ENCODE measurements around the gene CNOT10. TPM values are rescaled to one million over a fixed set of nuclear protein-coding genes. Genes with fewer than 3 reads are reported as not detected.

Gene CNOT10
- total RNA-seq, 4 donors from 2014 or later, result 12.7 to 24.2 (median 19.7) TPM

GRCh38 chr3:32686713-32687112, 1.7 kb downstream of the CNOT10 start:
- TF ChIP-seq CTCF (IDR thresholded peaks at IDR 0.05) (no peak), POLR2A (IDR thresholded peaks at IDR 0.05) (no peak)
- Histone ChIP-seq H3K27me3 (no peaks in the 10 kb centered on the region), H3K4me1 (peaks cover 11 to 26% (median 19%) of the 10 kb centered on the region in 3 donors), H3K27ac (no peak overlapping the region), H3K36me3 (peaks cover 0 to 22% (median 0%) of the 10 kb centered on the region in 3 donors), H3K9me3 (no peaks in the 10 kb centered on the region), H3K4me3 (no peak overlapping the region)
- WGBS, 2 donors, result 94% methylated on average over 3 of the region's 3 CpGs
- intact Hi-C loops (cut with DNase I), result no loop called here
- DNase-seq, result no peak

DNA sequence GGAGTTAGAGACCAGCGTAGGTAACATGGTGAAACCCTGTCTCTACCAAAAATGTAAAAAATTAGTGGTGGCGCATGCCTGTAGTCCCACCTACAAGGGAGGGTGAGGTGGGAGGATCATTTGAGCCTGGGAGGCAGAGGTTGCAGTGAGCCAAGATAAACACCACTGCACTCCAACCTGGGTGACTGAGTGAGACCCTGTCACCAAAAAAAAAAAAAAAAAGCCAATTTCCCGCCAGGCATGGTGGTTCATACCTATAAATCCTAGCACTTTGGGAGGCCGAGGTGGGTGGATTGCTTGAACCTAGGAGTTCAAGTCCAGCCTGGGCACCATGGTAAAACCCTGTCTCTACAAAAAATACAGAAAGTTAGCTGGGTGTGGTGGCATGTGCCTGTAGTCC, 6.9 kb downstream of the CNOT10 start:
- no peaks in the 10 kb centered on the region for H3K9me3 ChIP-seq
- WGBS, 2 donors, result 91 to 94% methylated on average over 4 of the region's 4 CpGs
- no peak overlapping the region for H3K27ac ChIP-seq
- H3K4me1 ChIP-seq, result peaks cover under 1 to 4% (median 2%) of the 10 kb centered on the region in 3 donors
- H3K4me3 ChIP-seq, result no peak overlapping the region
- DNase-seq, result no peak
- no peaks in the 10 kb centered on the region for H3K27me3 ChIP-seq
- peaks cover 0 to 32% (median 0%) of the 10 kb centered on the region in 3 donors for H3K36me3 ChIP-seq
- intact Hi-C loops (cut with DNase I), result no loop called here
- no peak for TF ChIP-seq POLR2A (IDR thresholded peaks at IDR 0.05)
- no peak for TF ChIP-seq CTCF (IDR thresholded peaks at IDR 0.05)

GRCh38 chr3:32696523-32696922, 11.5 kb downstream of the CNOT10 start:
- H3K36me3 ChIP-seq, result peaks cover 0 to 17% (median 0%) of the 10 kb centered on the region in 3 donors
- no peaks in the 10 kb centered on the region for H3K9me3 ChIP-seq
- no peaks in the 10 kb centered on the region for H3K4me1 ChIP-seq
- intact Hi-C loops (cut with DNase I), result no loop called here
- H3K27ac ChIP-seq, result no peak overlapping the region
- no peak overlapping the region for H3K4me3 ChIP-seq
- no peak for DNase-seq
- WGBS, 2 donors, result 93 to 100% methylated on average over 3 of the region's 3 CpGs
- TF ChIP-seq CTCF (IDR thresholded peaks at IDR 0.05) (no peak), POLR2A (IDR thresholded peaks at IDR 0.05) (no peak)
- H3K27me3 ChIP-seq, result no peaks in the 10 kb centered on the region

- peaks cover 0 to 9% (median 0%) of the 10 kb centered on the region in 3 donors for H3K36me3 ChIP-seq
- H3K4me1 ChIP-seq, result no peaks in the 10 kb centered on the region
- TF ChIP-seq CTCF (IDR thresholded peaks at IDR 0.05), result no peak
- no peak for TF ChIP-seq POLR2A (IDR thresholded peaks at IDR 0.05)
- 76 to 87% methylated on average over 2 of the region's 2 CpGs for WGBS, 2 donors
- no peak overlapping the region for H3K4me3 ChIP-seq
- H3K9me3 ChIP-seq, result no peaks in the 10 kb centered on the region
- no peak overlapping the region for H3K27ac ChIP-seq
- DNase-seq, result no peak
- intact Hi-C loops (cut with DNase I), result no loop called here
- no peaks in the 10 kb centered on the region for H3K27me3 ChIP-seq
These were observed 13.5 kb downstream of the CNOT10 start for GRCh38 chr3:32698506-32698905.

DNA sequence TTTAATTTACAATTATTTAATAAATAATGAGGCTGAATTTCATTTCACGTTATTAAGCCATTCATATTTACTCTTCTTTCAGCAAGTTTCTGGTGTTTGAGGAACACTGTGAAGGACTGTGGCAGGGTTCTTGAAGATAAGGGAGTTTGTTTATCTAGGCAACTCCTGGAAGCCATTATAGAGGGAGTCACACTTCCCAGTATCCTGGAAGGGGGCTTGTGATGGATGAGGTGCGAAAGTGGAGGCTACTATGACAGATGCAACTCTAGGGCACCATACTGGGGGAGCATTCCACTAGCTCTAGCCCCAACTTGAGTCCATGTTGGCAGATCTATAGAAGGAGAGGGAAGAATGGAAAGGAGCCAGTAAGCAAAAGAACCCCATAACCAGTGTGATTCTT, 14.4 kb downstream of the CNOT10 start:
- Histone ChIP-seq H3K36me3 (peaks cover 0 to 7% (median 0%) of the 10 kb centered on the region in 3 donors), H3K27ac (no peak overlapping the region), H3K27me3 (no peaks in the 10 kb centered on the region), H3K4me1 (no peaks in the 10 kb centered on the region), H3K4me3 (no peak overlapping the region), H3K9me3 (no peaks in the 10 kb centered on the region)
- WGBS, 2 donors, result 82 to 84% methylated on average over 2 of the region's 2 CpGs
- no peak for DNase-seq
- TF ChIP-seq POLR2A (IDR thresholded peaks at IDR 0.05) (no peak), CTCF (IDR thresholded peaks at IDR 0.05) (no peak)
- intact Hi-C loops (cut with DNase I), result no loop called here

Data from esophagus squamous epithelium (tissue), 5 donors.